ENCODE data around the gene ANKRD13C.

Gene ANKRD13C

GRCh38 chr1:70290218-70290617 lies 64.3 kb downstream of the ANKRD13C start:
- no peak for DNase-seq

- DNase-seq: no peak
These were observed 66.4 kb downstream of the ANKRD13C start for GRCh38 chr1:70288166-70288565.

GRCh38 chr1:70286453-70286852 lies 68.1 kb downstream of the ANKRD13C start:
- no peak for DNase-seq

- no peak for DNase-seq
These were observed 70.2 kb downstream of the ANKRD13C start for GRCh38 chr1:70284366-70284765.

GRCh38 chr1:70278710-70279109 lies 75.8 kb downstream of the ANKRD13C start:
- no peak for DNase-seq

GRCh38 chr1:70277875-70278274 lies 76.6 kb downstream of the ANKRD13C start:
- no peak for DNase-seq

- no peak for DNase-seq
These were observed 88.6 kb downstream of the ANKRD13C start for GRCh38 chr1:70265946-70266345.

- no peak for DNase-seq
These were observed 89.7 kb downstream of the ANKRD13C start for GRCh38 chr1:70264839-70265238.

- DNase-seq: no peak
These were observed 97.9 kb downstream of the ANKRD13C start for GRCh38 chr1:70256664-70257063.

GRCh38 chr1:70248729-70249128 lies 105.8 kb downstream of the ANKRD13C start:
- DNase-seq: no peak

- DNase-seq: no peak
These were observed 106.8 kb downstream of the ANKRD13C start for GRCh38 chr1:70247768-70248167.

- no peak for DNase-seq
These were observed 107.4 kb downstream of the ANKRD13C start for GRCh38 chr1:70247122-70247521.

GRCh38 chr1:70239940-70240339 lies 114.6 kb downstream of the ANKRD13C start:
- DNase-seq: no peak

- no peak for DNase-seq
These were observed 119.8 kb downstream of the ANKRD13C start for GRCh38 chr1:70234733-70235132.

- no peak for DNase-seq
These were observed 123.0 kb downstream of the ANKRD13C start for GRCh38 chr1:70231475-70231874.

GRCh38 chr1:70228670-70229069 lies 125.9 kb downstream of the ANKRD13C start:
- DNase-seq: no peak

GRCh38 chr1:70227439-70227838 lies 127.1 kb downstream of the ANKRD13C start:
- DNase-seq: no peak

- no peak for DNase-seq
These were observed 129.6 kb downstream of the ANKRD13C start for GRCh38 chr1:70224954-70225353.

GRCh38 chr1:70222716-70223235 lies 131.7 kb downstream of the ANKRD13C start:
- peak in 2 of 3 donors; percentile 18 to 45 for DNase-seq

- DNase-seq: peak; percentile 94 to 98 (median 97)
These were observed 133.0 kb downstream of the ANKRD13C start, which contains the start of gene SRSF11 for GRCh38 chr1:70221238-70222121. Gene SRSF11 (plus strand): TSS chr1:70221380. CDS start chr1:70221637, 257 bp downstream.

GRCh38 chr1:70220517-70221237 lies 133.8 kb downstream of the ANKRD13C start:
- DNase-seq: no peak

- peak; percentile 22 to 56 (median 51) for DNase-seq
These were observed 134.5 kb downstream of the ANKRD13C start for GRCh38 chr1:70220015-70220414.

GRCh38 chr1:70211541-70211940 lies 143.0 kb downstream of the ANKRD13C start:
- no peak for DNase-seq

GRCh38 chr1:70210820-70211219 lies 143.7 kb downstream of the ANKRD13C start:
- peak in 2 of 3 donors; percentile 20 to 35 for DNase-seq
